GM12865 (cell line): ENCODE measurements around the gene SPRR1A.

Source experiments
- DNase-seq: peaks from one replicate; pipeline ENCODE4 v3.0.0; 2010; ENCODE audit warnings: low read depth
- H3K4me3 ChIP-seq: 2 replicates; pipeline ENCODE4 v1.5.1; 2011; ENCODE audit warnings: mild to moderate bottlenecking, low read depth, low read length, control low read depth
- CTCF ChIP-seq: IDR thresholded peaks from 2 replicates; pipeline ENCODE4 v1.5.1; 2011; ENCODE audit warnings: low read length, control low read depth, low read depth, inconsistent platforms; ENCODE audit not compliant: insufficient read depth; ENCODE audit errors: missing control alignments

SPRR1A gene

GRCh38 chr1:152983234-152983633, 647 bp upstream of the SPRR1A start:
- TF ChIP-seq CTCF = no peak
- DNase-seq = no peak
- H3K4me3 ChIP-seq = no peak overlapping the region

- no peak for TF ChIP-seq CTCF
- no peak overlapping the region for H3K4me3 ChIP-seq
- no peak for DNase-seq
Observed at GRCh38 chr1:152986578-152986977, 2.7 kb downstream of the SPRR1A start.

- no peak for TF ChIP-seq CTCF
- no peak for DNase-seq
- H3K4me3 ChIP-seq = no peak overlapping the region
Observed at GRCh38 chr1:152993186-152993585, 9.3 kb downstream of the SPRR1A start.

GRCh38 chr1:152995842-152996241, 12.0 kb downstream of the SPRR1A start:
- no peak for DNase-seq
- no peak overlapping the region for H3K4me3 ChIP-seq
- no peak for TF ChIP-seq CTCF

- no peak for TF ChIP-seq CTCF
- no peak for DNase-seq
- no peak overlapping the region for H3K4me3 ChIP-seq
Observed at GRCh38 chr1:152996633-152997400, 12.9 kb downstream of the SPRR1A start.

GRCh38 chr1:152997901-152998300, 14.0 kb downstream of the SPRR1A start:
- no peak for DNase-seq
- no peak for TF ChIP-seq CTCF
- no peak overlapping the region for H3K4me3 ChIP-seq

GRCh38 chr1:152998476-152998875, 14.6 kb downstream of the SPRR1A start:
- no peak for TF ChIP-seq CTCF
- DNase-seq = no peak
- no peak overlapping the region for H3K4me3 ChIP-seq
